Measurements from ENCODE around the gene GRAMD1A.
"Not testable (repeated sequence)": the region's sequence is repeated elsewhere in the genome, so short reads cannot be mapped to it uniquely, and the experiment has no call there.

The GRAMD1A gene

DNA sequence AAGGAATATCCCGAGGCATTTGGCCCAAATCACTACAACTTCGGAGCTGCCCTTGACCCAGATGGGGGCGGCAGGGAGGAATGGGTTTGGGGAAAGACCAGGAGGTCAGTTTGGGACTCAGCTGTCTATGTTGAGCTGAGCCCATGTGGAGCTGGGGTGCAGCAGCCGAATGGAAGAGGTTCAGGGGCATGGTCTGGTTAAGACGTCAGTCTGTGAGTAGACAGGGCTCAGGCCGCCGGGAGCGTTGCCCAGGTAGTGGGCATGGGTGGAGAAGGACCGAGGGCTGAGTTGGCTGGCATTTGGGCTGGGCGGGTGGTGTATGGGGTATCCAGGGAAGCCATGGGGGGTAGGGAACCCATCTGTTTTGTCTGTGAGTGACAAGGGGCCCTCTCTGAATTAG lies 20.9 kb downstream of the GRAMD1A start:
- no peak for DNase-seq (ENCODE audit: low read depth)

DNA sequence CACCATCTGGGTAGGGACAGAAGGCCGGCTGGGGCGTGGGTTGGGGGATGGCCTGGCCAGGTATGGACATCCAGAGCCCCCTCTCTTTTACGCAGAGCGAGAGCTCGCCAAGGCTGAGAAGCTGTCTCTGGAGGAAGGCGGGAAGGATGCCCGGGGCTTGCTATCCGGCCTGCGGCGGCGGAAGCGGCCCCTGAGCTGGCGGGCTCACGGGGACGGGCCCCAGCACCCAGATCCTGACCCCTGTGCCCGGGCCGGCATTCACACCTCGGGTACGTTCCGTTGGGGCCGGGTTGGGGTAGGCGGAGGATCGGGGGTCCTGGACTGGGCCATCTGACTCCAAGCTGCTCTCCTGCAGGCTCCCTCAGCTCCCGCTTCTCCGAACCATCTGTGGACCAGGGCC lies 21.5 kb downstream of the GRAMD1A start:
- no peak for DNase-seq (ENCODE audit: low read depth)

DNA sequence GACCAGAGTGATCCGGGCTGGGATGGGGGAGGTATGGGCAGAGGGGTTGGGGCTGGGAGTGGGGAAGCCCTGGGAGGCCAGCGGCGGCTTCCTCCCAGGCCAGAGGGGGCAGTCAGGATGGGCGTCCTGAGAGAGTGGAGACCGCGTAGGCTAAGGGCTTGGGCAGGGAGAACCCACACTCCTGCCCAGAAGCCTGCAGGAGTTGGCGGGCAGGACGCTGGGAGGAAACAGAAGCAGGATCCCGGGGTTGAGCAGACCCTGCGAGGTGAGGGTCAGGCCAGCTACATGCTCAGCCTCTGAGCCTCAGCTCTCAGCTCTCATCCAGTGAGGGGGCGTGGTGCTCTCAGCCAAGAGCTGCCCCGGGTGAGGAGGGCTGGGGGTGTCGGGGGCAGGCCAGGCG lies 22.3 kb downstream of the GRAMD1A start:
- DNase-seq (ENCODE audit: low read depth) = no peak

DNA sequence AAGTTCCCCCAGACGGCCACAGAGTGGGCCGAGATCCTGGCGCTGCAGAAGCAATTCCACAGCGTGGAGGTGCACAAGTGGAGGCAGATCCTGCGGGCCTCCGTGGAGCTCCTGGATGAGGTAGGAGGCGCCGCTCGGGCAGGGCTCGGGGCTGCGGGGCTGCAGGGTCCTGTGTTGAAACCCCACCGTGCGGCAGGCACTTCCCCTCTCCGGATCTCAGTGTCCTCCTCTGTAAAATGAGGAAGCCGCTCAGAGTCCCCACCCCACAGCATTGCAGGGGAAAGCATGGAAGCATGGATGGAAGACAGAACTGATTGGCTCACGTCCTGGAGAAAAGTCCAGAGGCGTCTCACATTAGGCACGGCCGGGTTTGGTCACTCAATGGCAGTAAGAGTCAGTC lies 23.3 kb downstream of the GRAMD1A start:
- no peak for DNase-seq (ENCODE audit: low read depth)

DNA sequence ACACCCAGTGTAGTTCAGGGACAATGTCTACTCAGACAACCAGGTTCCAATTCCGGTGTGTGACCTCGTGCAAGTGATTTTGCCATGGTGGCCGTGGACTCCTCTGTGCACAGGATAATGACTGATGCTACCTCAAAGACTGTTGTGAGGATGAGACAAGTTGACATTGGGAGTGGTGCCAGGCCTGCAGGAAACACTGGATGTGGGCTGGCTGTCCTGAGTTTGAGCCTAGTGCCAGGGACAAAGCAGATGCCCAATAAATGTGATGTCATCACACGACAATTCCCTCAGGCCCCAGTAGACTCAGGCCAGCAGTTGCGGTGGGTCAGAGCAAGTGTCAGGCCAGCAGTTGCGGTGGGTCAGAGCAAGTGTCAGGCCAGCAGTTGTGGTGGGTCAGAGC lies 24.0 kb downstream of the GRAMD1A start:
- no peak for DNase-seq (ENCODE audit: low read depth)

DNA sequence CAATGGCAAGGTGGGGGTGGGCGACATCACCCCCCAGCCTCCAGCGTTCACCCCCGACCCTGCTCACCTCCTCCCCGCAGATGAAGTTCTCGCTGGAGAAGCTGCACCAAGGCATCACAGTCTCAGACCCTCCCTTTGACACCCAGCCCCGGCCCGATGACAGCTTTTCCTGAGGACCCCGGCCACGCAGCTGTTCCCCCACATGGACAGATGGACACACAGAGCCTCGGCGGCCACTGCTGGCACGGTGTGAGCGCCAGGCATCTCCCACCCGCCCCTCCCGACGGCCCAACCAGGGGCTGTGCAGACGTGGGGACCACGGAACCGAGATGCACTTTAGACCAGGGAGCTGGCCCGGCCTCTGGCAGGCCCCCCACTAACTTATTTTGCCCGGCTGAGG lies 25.8 kb downstream of the GRAMD1A start:
- no peak for DNase-seq (ENCODE audit: low read depth)

DNA sequence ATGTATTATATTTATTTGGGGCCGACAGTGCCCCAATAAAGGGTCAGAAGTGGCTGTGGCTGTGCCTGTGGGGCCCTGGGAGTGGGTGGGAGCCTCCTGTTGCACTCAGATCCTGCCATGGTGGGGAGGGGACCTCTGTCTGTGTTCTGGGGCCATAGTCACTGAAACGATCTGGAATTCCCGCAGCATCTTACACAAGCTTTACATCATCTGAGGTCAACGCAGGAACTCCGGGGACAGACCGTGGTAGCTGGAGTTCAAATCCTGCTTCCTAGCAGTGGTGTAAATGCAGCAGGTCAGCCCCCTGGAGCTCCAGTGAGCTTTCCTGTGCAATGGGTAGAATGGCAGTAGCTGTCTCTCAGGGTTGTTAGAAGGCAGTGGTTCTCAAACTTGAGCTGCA lies 26.3 kb downstream of the GRAMD1A start:
- no peak for DNase-seq (ENCODE audit: low read depth)

DNA sequence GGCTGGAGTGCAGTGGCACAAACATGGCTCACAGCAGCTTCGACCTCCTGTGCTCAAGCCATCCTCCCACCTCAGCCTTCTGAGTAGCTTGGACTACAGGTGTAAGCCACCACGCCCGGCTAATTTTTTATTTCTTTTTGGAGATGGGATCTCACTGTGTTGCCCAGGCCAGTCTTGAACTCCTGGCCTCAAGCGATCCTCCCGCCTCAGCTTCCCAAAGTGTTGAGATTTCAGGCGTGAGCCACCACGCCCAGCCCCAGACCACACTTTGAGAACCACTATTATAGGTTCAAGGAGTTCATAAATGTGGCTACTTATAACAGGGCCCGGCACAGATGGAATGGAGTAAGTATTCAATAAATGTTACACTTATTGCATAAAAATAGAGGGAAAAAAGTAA lies 26.9 kb downstream of the GRAMD1A start:
- DNase-seq (ENCODE audit: low read depth) = no peak

DNA sequence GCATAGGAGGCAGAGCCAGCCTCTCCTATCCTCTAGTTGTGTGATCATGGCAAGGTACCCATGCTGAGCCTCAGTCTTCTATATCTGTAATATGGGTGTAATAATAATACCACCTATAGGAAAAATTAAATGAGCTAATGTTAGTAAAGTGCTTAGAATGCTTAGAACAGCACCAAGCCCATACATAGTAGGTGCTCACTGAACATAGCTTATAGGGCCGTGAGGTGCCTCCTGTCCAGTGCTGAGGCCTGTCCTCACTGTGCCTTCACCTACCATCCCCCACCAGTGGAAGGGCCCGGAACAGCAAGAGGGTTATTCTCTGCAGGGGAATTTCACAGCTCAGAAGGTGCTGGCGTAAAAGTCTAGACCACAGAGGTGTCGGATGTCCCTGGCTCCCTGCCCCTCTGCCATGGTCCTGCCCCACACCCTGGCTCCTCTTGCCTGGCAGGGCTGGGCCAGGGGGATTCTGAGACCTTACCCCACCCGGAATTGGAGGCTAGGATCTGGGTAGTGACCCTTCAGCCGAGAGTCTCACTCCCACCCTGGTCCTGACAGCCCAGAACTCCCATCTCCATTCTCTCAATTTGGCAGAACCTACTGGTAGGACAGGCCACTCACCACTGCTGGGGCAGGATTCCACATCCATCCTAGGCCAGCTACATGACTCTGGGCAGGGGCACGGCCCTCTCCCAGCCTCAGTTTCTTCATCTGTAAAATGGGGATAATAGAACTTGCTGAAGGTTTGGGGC lies 27.9 kb downstream of the GRAMD1A start:
- no peak for DNase-seq (ENCODE audit: low read depth)

DNA sequence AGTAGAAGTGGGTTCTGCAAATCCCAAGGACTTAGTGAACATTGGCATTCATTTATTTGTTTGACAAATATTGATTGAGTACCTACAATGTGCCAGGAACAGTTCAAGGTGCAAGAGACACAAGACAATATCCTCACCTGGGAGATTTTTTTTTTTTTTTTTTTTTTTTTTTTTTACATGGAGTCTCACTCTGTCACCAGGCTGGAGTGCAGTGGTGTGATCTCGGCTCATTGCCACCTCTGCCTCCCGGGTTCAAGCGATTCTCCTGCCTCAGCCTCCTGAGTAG lies 28.4 kb downstream of the GRAMD1A start:
- DNase-seq (ENCODE audit: low read depth) = not testable (repeated sequence)

DNA sequence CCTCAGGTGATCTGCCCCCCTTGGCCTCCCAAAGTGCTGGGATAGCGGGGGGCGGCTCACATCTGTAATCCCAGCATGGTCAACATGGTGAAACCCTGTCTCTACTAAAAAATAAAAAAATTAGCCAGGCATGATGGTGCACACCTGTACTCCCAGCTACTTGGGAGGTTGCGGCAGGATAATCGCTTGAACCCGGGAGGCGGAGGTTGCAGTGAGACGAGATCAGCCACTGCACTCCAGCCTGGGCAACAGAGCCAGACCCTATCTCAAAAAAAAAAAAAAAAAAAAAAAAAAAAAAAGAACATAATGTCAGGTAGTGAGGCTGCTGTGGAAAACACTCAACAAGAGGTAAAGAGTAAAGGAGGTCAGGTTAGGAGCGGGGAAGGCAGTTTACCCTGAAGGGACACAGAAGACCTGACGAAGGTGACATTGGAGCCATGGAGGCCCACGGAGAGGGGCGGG lies 29.2 kb downstream of the GRAMD1A start:
- not testable (repeated sequence) for DNase-seq (ENCODE audit: low read depth)

DNA sequence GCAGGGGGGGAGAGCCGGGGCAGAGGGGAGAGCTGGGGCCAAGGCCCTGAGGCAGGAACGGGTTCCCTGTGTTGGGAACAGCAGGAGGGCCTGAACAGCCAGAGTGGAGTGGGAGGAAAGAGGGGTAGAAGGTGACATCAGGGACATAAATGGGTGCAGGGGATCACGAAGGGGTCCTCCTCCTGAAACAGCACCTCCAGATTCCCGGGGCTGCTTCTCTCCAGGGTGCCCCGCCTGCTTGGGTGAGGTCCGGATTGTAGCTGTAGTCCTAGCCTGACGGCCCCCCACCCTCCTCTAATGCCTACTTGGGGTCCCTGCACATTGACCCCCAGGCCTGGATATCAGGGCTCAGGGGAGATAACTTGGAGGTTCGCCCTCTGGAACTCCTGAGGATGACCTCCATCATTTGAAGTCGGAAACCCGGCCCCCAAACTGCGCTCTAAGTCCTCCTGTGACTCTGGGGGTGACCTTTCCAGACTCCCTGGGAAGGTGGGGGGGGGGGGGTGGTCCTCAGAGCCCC lies 29.7 kb downstream of the GRAMD1A start:
- DNase-seq (ENCODE audit: low read depth) = no peak

DNA sequence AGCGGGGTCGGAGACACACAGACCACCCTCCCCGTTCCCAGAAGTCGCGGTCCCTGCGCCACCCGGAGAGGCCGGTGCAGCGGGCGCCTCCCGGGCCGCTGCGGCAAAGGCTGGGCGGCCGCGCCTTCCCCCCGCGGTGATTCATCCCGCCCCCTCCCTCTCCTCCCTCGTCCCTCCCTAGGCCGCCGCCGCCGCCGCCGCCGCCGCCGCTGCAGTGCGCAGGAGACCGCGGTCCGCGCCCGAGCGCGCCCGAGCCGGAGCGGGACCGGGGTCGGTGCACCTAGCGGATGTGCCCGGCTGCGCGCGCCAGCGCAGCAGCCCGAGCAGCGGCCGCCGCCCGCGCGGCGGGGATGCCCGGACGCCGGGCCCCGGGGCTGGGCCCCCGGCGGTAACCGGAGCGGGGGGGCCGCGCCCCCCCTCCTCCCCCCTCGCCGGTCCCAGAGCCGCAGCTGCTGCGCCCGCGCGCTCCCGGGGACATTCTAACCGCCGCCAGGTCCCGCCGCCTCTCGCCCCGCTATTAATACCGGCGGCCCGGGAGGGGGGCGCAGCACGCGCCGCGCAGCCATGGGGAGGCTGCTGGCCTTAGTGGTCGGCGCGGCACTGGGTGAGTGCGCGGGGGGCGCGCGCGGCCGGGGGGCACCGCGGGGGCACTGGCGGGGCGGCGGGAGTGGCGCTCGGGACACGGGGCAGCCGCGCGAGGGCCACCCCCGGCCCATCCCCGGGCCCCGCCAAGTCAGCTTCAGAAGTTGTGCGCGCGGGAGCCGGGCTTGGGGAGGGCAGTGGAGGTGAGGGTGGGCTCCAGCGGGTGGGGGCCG lies 30.3 kb downstream of the GRAMD1A start, which contains the start of gene SCN1B:
TSS of gene SCN1B (plus strand) at position 214 of the 815 bp plus-strand sequence. CDS start at position 565, 351 bp downstream.
- peak; percentile 47 for DNase-seq (ENCODE audit: low read depth)

DNA sequence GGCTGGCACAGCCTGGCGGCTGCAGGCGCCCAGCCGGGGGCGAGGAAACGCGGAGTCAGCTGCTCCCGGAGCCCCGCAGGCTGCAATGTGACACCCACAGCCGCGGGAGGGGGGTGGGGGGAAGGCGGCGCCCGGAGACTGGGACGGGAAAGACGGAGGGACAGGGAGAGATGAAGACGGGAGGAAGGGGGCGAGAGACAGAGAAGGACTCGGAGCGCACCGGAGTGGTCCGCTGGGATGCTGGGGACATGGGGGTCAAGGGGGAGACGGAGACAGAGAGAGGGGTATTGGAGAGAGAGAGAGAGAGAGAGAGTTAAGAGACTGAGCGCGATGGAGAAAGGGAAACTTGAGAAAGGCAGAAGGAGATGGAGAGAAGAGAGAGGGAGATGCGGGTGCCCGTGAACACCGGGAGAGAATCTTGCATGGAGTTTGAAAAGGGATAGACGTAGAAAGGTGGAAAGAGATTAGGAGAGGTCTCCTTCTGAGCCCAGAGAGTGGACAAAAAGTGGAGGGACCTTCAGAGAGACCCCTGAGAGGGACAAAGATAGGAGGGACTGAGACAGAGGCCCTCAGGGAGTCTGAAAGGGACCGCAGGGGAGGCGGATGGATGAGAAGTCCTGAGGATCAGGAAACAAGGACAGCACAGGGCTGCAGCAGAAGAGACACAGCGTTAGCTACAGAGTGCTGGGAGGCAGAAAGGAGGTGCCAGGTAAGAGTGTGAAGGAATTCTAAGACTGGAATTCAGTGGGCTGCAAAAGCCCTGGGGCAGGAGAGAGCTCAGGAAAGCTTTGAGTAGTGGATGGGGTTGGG lies 31.2 kb downstream of the GRAMD1A start:
- DNase-seq (ENCODE audit: low read depth) = no peak

DNA sequence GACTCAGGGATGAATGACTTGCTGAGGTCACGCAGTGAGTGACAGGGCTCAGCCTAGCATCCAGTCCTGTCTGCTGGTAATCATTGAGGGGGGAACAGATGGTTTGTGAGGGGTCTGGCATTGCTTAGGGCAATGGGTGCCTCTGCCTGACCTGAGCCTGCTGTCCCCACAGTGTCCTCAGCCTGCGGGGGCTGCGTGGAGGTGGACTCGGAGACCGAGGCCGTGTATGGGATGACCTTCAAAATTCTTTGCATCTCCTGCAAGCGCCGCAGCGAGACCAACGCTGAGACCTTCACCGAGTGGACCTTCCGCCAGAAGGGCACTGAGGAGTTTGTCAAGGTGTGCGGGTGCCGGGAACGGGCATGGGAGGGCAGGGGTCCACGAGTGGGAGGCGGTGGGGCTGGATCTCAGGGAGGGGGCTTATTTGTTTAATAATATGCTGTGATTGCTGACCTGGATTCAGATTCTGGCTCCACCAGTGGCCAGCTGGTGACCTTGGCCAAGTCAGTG lies 32.3 kb downstream of the GRAMD1A start:
- DNase-seq (ENCODE audit: low read depth) = no peak

DNA sequence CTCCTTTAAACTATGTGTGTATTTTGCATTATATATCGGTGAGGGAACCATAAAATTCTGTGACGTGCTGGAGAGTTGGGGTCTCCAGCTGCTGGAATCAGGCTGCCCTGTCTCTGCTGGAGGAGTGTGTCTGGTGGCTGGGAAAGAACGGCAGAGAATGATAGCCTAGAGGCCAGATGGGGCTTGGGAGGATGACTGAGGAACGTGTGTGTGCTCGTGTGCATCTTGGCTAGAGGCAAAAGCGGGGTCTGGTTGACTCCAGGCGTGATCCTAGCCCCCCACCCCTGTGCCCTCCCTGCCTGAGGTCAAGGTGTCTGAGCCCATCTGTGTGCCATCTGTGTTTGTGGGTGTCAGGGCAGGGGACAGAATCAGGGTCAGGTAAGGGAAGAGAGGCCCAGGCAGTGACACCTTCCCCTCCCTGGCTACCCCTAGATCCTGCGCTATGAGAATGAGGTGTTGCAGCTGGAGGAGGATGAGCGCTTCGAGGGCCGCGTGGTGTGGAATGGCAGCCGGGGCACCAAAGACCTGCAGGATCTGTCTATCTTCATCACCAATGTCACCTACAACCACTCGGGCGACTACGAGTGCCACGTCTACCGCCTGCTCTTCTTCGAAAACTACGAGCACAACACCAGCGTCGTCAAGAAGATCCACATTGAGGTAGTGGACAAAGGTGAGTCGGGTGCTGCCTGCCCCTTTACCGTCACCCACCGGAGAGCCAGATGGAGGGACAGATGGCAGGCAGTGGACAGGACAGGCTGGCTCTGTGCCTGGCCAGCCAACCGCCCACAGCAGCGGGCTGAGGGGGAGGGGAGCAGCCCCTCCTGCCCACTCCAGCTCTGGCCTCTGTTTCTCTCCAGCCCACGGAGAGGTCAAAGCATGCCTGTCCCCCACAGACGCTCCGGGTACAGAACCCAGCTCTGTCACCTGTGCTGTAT lies 33.2 kb downstream of the GRAMD1A start:
- no peak for DNase-seq (ENCODE audit: low read depth)

DNA sequence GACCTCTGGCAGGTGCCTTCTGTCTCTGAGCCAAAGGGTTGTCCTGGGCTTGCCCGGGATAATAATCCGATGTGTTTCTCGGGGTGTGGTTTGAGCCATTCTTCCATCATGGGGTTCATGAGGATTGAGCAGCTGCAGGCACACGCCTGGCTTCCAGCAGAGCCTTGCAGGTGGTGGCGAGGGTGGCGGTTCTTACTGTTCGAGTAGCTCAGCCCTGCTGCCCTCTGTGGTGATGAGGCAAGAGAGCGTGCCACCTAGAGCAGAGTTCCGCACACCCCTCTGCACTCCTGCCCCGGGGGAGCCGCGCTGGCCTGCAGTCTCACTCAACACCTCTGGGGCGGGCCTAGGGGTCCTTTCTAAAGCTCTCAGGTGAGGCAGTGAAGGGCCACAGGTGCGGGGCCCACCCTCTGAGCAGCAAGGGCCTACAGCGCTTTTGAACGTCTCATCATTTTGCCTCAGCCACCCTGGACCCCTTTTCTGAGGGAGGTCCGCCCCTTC lies 33.9 kb downstream of the GRAMD1A start:
- DNase-seq (ENCODE audit: low read depth) = no peak

DNA sequence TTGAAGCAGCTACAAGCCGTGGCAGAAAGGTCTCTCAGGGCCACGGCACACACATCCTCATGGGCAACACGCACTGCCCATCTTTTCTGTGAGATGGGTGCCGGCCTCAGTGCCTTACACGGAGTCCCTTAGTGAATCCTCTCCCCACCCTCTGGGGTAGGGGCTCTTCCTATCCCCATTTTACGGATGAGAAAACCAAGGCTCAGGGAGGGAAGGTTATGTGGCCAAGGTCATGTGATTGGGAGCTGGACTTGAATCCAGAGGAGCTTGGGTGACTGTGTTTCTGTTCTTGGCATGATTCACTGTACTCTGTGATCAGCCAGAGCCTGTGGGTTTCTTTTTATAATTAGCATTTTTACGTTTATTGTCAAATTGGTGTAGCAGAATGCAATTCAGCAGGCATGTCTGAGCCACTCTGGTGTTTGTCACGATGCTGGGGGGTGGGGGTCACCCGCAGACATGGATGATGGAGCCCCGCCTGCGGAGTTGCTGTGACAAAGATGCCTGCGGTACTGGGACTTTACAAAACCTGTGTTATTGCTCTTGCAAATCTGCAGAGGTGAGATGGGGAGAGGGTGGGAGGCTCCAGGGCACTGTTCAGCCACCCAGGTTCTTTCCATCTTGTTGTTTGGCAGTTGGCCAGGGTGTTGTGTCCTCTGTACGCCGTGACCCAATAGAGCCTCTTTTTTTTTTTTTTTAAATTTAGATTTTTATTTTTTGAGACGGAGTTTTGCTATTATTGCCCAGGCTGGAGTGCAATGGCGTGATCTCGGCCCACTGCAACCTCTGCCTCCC lies 34.7 kb downstream of the GRAMD1A start:
- no peak for DNase-seq (ENCODE audit: low read depth)

DNA sequence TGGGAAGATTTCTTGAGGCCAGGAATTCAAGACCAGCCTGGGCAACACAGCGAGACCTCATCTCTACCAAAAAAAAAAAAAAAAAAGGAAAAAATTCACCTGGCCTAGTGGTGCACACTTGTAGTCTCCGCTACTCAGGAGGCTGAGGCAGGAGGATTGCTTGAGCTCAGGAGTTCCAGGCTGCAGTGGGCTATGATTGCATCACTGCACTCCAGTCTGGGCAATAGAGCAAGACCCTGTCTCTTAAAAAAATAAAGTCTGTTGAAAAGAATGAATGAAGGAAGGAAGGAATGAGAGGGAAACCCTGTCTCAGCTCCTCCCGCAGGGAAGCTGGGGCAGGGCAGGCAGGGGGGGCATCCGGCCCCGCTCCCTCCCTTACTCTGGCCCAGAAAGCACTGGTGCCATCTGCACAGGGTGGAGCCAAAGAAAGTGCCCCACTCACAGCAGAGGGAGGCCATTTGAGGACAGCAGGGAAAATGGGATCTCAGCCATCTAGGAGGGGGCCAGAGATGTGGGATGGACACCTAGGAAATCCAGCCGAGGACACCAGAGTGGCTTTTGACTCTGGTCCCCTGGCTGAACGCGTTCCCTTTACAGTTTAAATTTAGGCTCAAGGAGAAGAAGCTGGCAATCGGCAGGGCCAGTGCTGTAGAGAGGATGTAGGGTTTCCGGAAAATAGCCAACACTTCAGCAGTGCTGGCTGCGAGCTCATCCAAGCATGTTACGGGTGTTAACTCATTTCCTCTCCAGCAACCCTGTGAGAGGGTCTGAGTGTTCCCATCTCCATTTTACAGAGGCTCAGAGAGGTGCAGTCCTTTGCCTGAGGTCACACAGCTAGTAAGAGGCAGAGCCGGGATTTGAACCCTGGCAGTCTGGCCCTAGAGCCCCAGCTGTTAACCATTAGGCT lies 37.8 kb downstream of the GRAMD1A start:
- DNase-seq (ENCODE audit: low read depth) = no peak
